ENCODE measurements around the gene COL23A1. TPM values are rescaled to one million over a fixed set of nuclear protein-coding genes. Genes with fewer than 3 reads are reported as not detected.

Gene COL23A1
- total RNA-seq, 1 donor from 2014 or later = 2.0 TPM

DNA sequence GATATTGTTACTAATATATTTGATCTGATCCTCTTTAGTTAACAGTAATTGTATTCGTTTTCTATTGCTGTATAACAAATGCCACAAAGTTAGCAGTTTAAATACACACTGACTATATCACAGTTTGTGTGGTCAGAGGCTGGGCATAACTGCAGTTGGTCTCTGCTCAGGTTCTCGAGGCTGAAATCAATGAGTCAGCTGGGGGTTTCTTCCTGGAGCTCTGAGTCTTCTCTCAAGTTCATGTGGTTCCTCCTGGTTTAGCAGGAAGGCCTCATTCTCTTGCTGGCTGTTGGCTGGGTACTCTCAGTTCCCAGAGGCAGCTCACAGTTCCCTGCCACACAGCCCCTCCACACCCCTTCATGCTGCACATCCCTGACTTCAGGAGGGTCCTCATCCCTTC, 20.7 kb downstream of the COL23A1 start:
- no peak overlapping the region for H3K27ac ChIP-seq
- no peak overlapping the region for H3K4me3 ChIP-seq
- H3K9me3 ChIP-seq = no peaks in the 10 kb centered on the region
- intact Hi-C loops (cut with DNase I) = no loop called here
- TF ChIP-seq, protein P1, sequence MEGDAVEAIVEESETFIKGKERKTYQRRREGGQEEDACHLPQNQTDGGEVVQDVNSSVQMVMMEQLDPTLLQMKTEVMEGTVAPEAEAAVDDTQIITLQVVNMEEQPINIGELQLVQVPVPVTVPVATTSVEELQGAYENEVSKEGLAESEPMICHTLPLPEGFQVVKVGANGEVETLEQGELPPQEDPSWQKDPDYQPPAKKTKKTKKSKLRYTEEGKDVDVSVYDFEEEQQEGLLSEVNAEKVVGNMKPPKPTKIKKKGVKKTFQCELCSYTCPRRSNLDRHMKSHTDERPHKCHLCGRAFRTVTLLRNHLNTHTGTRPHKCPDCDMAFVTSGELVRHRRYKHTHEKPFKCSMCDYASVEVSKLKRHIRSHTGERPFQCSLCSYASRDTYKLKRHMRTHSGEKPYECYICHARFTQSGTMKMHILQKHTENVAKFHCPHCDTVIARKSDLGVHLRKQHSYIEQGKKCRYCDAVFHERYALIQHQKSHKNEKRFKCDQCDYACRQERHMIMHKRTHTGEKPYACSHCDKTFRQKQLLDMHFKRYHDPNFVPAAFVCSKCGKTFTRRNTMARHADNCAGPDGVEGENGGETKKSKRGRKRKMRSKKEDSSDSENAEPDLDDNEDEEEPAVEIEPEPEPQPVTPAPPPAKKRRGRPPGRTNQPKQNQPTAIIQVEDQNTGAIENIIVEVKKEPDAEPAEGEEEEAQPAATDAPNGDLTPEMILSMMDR (IDR thresholded peaks at IDR 0.05) = no peak
- ATAC-seq (no peak), DNase-seq (no peak)
- H3K36me3 ChIP-seq = no peaks in the 10 kb centered on the region
- no peaks in the 10 kb centered on the region for H3K27me3 ChIP-seq
- H3K4me1 ChIP-seq = no peaks in the 10 kb centered on the region

DNA sequence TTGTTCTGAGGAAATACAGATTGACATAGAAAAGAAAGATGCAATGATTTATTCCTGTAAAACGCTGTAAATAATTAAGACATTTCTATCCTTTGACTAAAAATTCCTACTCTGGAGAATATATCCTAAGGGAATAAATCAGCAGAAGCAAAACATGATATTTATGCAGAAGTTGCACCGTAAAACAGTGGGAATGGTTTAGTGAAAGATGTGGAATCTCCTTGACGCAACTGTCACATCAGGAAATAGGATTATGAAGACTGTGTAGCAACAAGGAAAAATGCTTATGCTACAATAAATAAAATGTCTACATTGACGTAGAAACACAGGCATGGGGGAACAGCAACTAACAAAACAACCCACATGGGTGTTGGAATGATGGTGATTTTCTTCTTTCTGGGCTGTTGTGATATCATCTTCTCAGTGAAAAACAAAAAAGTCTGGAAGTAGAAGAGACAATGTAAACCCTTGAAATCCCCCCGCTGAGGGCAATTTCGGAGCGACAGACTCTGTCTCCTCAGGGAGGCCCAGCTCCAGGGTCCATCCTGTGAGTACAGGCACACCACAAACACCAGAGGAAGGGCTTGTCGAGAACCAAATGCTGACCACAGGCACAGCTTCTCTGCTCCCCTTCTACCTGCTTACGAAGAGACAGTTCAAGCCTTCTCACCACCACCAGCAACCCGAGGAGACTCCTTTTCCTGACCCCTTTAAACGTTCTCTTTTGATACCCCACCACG, 25.2 kb downstream of the COL23A1 start:
- no peaks in the 10 kb centered on the region for H3K9me3 ChIP-seq
- H3K4me3 ChIP-seq = no peak overlapping the region
- H3K27me3 ChIP-seq = peaks cover 4% of the 10 kb centered on the region
- no peaks in the 10 kb centered on the region for H3K4me1 ChIP-seq
- no peaks in the 10 kb centered on the region for H3K36me3 ChIP-seq
- intact Hi-C loops (cut with DNase I) = no loop called here
- TF ChIP-seq, protein P1 (IDR thresholded peaks at IDR 0.05) = no peak
- DNase-seq = no peak
- H3K27ac ChIP-seq = no peak overlapping the region
- no peak for ATAC-seq

DNA sequence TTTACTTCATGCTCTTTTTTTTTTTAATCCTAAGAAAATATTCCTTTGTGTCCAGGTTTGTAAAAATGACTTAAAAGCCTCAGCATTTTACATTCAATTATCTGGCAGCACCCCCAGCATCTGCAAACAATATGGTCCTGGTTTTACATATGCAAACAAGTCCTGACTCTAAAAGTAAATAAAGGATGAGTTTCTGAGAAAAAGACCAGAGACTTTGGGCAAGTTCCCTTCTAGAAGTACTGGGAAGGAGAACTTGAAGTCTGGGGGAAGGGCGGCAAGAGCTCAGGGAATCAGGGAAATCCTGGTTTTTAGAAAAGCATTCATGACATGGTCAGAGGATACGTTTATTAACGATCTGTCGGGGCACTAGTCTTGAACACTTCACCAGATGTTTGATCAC, 25.8 kb downstream of the COL23A1 start:
- H3K36me3 ChIP-seq = no peaks in the 10 kb centered on the region
- DNase-seq (no peak), ATAC-seq (no peak)
- H3K4me1 ChIP-seq = no peaks in the 10 kb centered on the region
- peaks cover 4% of the 10 kb centered on the region for H3K27me3 ChIP-seq
- no peak overlapping the region for H3K4me3 ChIP-seq
- no peaks in the 10 kb centered on the region for H3K9me3 ChIP-seq
- intact Hi-C loops (cut with DNase I) = no loop called here
- TF ChIP-seq, protein P1 (IDR thresholded peaks at IDR 0.05) = no peak
- H3K27ac ChIP-seq = no peak overlapping the region

DNA sequence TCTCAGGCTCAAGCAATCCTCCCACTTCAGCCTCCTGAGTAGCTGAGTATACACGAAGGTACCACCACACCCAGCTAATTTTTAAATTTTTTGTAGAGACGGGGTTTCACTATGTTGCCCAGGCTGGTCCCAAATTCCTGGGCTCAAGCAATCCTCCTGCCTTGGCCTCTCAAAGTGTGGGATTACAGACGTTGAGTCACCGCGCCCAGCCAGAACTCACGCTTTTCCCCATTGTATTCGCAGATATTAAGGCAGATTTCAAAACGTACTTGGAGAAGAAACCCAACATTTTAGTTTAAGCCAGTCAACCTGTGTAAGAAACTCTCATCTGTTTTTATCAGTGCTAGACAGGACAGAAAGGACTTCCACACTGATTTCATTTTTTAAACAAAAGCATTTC, 26.6 kb downstream of the COL23A1 start:
- TF ChIP-seq, protein P1 (IDR thresholded peaks at IDR 0.05) = no peak
- Histone ChIP-seq H3K36me3 (no peaks in the 10 kb centered on the region), H3K4me3 (no peak overlapping the region), H3K4me1 (no peaks in the 10 kb centered on the region), H3K9me3 (no peaks in the 10 kb centered on the region), H3K27ac (no peak overlapping the region), H3K27me3 (peaks cover 4% of the 10 kb centered on the region)
- no peak for DNase-seq
- no peak for ATAC-seq
- intact Hi-C loops (cut with DNase I) = no loop called here

DNA sequence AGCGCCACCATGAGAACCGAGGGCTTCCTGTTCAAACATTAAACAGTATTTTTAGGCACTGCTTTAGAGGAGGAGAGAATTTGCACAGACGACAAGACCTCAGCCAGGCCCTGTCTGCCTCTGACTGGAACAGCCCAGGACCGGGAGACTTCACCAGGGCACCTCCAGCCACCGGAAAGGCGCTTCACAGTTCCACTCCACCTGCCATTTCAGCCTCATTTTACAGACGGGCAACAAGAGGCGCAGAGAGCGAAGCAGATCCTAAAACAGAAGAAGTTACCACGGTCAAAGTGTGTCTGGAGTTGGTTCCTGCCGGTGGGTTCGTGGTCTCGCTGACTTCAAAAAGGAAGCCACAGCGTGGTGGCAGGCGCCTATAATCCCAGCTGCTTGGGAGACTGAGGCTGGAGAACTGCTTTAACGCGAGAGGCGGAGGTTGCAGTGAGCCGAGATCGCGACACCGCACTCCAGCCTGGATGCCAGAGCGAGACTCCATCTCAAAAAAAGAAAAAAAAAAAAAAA, 28.4 kb downstream of the COL23A1 start:
- intact Hi-C loops (cut with DNase I) = no loop called here
- TF ChIP-seq, protein P1 (IDR thresholded peaks at IDR 0.05) = no peak
- Histone ChIP-seq H3K4me1 (no peaks in the 10 kb centered on the region), H3K9me3 (no peaks in the 10 kb centered on the region), H3K27ac (no peak overlapping the region), H3K4me3 (no peak overlapping the region), H3K36me3 (no peaks in the 10 kb centered on the region), H3K27me3 (peaks cover 4% of the 10 kb centered on the region)
- DNase-seq = no peak
- ATAC-seq = no peak
